Activated T-cell treated with anti-CD3 and anti-CD28 coated beads for 4 hours (primary cell): ENCODE measurements around the gene LSM7.
"Not testable (repeated sequence)": the region's sequence is repeated elsewhere in the genome, so short reads cannot be mapped to it uniquely, and the experiment has no call there.

Experiments used
- DNase-seq: peaks from one replicate; pipeline ENCODE4 v3.0.0-alpha.2; 2020

Gene LSM7

DNA sequence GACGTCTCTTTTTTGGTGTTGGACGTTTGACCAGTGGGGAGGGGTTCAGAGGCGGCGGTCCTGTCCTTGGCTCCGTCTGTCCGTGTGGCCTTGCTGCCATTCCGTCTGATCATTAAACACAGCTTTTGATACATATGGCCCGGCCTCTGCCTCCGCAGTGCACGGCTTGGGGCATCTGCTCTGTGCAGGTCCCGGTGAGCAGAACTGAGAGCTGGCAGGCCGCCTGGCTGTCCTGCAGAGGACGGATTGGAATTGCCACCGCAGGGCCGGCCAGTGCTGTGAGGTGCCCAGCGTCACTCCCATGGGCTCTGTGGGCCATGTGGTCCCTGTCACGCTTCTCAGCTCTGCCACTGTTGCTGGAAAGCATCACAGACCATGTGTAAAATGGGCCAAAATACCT lies 26.3 kb upstream of the LSM7 start:
- no peak for DNase-seq

GRCh38 chr19:2353887-2354592 lies 25.7 kb upstream of the LSM7 start:
- no peak for DNase-seq

- DNase-seq: no peak
Observed at GRCh38 chr19:2353159-2353886, 24.9 kb upstream of the LSM7 start.

DNA sequence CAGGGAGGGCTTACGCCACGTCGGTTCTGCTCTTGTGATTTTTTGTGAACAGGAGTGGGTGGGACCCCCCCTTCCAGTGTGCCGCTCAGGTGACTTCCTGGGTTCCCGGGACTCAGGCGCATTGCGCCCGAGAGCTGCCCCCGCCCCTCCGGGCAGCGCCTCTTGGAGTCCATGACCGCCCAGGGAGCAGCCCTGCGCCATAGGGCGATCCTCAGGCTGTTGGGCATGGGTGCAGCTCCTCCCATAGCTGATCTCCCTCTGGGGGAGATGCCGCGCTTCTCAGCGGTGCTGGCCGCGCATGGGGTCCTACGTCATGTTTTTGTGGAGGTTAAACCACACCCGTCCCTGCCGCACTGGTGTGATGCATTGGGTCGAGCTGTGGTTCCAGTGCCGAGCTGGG lies 23.7 kb upstream of the LSM7 start:
- DNase-seq: no peak

- no peak for DNase-seq
Observed at GRCh38 chr19:2351591-2351990, 23.2 kb upstream of the LSM7 start.

- no peak for DNase-seq
Observed at GRCh38 chr19:2350656-2351055, 22.3 kb upstream of the LSM7 start.

- not testable (repeated sequence) for DNase-seq
Observed at GRCh38 chr19:2349818-2350217, 21.4 kb upstream of the LSM7 start.

GRCh38 chr19:2345794-2346663 lies 17.6 kb upstream of the LSM7 start:
- no peak for DNase-seq

DNA sequence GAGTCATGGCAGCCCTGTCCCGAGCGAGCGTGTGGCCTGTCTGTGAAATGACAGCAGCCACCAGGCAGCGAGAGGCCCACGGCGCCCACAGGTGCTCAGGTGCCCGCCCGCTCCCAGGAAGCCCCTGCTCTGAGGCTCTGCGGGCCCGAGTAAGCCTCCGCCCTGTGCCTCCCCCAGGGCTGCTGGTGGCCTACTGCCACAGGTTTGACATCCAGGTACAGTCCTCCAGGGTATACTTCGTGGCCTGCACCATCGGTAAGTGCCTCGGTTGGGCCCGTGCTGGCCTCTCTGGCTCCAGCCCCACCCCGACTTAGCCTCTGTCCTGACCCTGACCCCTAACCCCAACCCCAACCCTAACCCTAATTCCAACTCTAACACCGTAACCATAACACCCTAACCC lies 16.7 kb upstream of the LSM7 start:
- DNase-seq: no peak

DNA sequence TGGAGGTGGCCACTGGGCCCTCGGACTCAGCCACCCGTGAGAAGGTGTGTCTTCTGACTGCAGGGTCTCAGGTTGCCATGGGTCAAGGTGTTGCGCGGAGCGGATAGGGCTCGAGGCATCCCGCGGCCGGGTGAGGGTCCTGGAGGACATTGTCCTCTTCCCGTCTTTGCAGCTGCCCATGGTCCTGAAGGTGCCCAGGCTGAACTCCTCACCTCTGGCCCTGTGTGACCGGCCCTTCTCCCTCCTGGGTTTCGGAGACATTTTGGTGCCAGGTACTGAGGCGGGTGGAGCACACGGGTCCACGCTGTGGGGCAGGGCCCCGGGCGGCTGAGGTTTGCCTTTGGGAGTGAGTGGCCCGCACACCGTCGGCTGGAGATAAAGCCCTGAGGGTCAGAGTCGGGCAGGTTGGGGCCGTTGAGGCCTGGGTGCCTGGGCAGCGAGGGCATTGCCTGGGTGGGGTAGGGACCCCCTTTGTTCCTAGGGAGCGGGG lies 16.0 kb upstream of the LSM7 start:
- DNase-seq: no peak

DNA sequence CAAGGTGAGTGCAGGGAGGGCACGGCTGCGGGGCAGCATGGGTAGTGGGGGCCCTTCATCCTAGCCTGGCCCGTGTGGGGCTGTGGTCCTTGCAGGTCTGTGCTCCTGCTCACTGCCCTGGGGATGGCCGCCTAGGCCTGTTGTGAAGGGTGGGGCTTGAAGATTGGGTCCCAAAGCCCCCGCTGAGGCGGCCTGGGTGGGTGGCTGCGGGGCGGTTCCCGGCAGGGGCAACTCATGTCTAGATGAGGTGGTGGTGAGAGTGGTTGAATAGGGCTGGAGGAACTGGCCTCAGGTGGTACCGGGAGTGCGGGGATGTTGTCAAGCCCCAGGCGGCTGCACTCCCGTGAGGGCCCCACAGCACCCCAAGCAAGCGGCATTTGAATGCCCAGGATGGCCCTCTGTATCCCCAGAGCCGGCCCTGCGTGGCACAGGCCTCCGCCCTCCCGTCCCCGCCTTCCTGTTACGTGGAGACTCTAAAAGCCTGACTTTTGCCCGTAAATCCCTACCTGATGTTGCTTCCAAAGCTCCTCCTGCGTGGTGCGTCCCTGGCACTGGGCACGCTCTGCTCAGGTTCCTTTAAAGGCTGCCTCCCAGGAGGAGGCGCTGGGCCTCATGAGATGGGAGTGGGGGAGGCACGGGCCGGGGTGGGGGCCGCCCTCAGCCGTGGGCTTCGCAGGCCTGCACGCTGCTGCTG lies 15.1 kb upstream of the LSM7 start:
- no peak for DNase-seq

- DNase-seq: no peak
Observed at GRCh38 chr19:2342656-2343288, 14.4 kb upstream of the LSM7 start.

- DNase-seq: no peak
Observed at GRCh38 chr19:2341982-2342381, 13.6 kb upstream of the LSM7 start.

GRCh38 chr19:2341244-2341751 lies 12.9 kb upstream of the LSM7 start:
- no peak for DNase-seq

- DNase-seq: no peak
Observed at GRCh38 chr19:2340496-2341243, 12.3 kb upstream of the LSM7 start.

GRCh38 chr19:2339644-2340310 lies 11.4 kb upstream of the LSM7 start:
- DNase-seq: no peak

- no peak for DNase-seq
Observed at GRCh38 chr19:2338751-2339643, 10.6 kb upstream of the LSM7 start.

GRCh38 chr19:2338055-2338615 lies 9.7 kb upstream of the LSM7 start:
- DNase-seq: no peak

DNA sequence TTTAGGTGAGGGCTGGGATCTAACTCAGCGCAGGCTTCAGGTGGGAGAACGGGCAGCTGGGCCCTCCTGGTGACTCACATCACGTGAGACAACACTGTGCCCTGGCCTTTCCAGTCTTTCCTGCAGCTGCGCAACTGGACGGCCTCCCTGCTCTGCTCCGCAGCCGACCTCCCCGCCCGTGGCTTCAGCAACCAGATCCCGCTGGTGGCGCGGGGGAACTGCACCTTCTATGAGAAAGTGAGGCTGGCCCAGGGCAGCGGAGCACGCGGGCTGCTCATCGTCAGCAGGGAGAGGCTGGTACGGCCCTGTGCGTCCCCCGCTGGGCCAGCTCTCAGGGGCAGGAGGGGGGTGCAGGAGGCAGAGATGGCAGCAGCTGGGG lies 8.9 kb upstream of the LSM7 start:
- DNase-seq: no peak
